K562 (cell line): ENCODE results near the gene ESPL1. TPM values are rescaled to one million over a fixed set of nuclear protein-coding genes. Genes with fewer than 3 reads are reported as not detected.

ENCODE experiments used
- BHLHE40 ChIP-seq: IDR thresholded peaks from 2 replicates; pipeline ENCODE4 v1.6.1; 2011; ENCODE audit warnings: low read length, improper control_type of control experiment
- CBX3 ChIP-seq, 2 experiments: IDR thresholded peaks; 1 replicate in 1 of 2; 2 replicates in 1 of 2; pipeline ENCODE4 v1.6.1; 2012; ENCODE audit warnings: inconsistent platforms in 2 of 2, low read length in 2 of 2, borderline replicate concordance in 1 of 2, control low read depth in 1 of 2
- CCNT2 ChIP-seq: IDR thresholded peaks from 2 replicates; pipeline ENCODE4 v1.6.1; 2011; ENCODE audit warnings: borderline replicate concordance, low read depth, mild to moderate bottlenecking, moderate library complexity, mixed read lengths, low read length; ENCODE audit not compliant: insufficient read length; ENCODE audit errors: extremely low read depth
- HDAC6 ChIP-seq: IDR thresholded peaks from 2 replicates; pipeline ENCODE4 v1.6.1; 2012; ENCODE audit warnings: low read depth, mild to moderate bottlenecking, control low read depth, inconsistent platforms, low read length, moderate library complexity
- HNRNPLL ChIP-seq: fragments of 200-400 bp; formaldehyde crosslinking; IDR thresholded peaks from 2 replicates; pipeline ENCODE4 v1.6.1; 2017; ENCODE audit warnings: low read length, low read depth, mild to moderate bottlenecking; ENCODE audit not compliant: poor library complexity, severe bottlenecking
- KLF13 ChIP-seq: fragments of 450-650 bp; IDR thresholded peaks from 2 replicates; pipeline ENCODE4 v1.6.1; 2016; ENCODE audit warnings: missing genetic modification characterization, low read depth, mild to moderate bottlenecking, missing compliant biosample characterization, moderate library complexity, borderline replicate concordance
- KLF6 ChIP-seq: fragments of 250-450 bp; sonication (Bioruptor Pico); IDR thresholded peaks from 2 replicates; pipeline ENCODE4 v1.4.0; 2020; ENCODE audit warnings: mild to moderate bottlenecking, moderate library complexity, borderline replicate concordance
- NBN ChIP-seq: fragments of 450-650 bp; IDR thresholded peaks from 2 replicates; pipeline ENCODE4 v1.6.1; 2016; ENCODE audit warnings: low read depth, mild to moderate bottlenecking
- OTX1 ChIP-seq: fragments of 450-650 bp; formaldehyde crosslinking; IDR thresholded peaks from 2 replicates; pipeline ENCODE4 v1.4.0; 2022; ENCODE audit warnings: mild to moderate bottlenecking
- SP1 ChIP-seq: sonication (generic); formaldehyde crosslinking; IDR thresholded peaks from 2 replicates; pipeline ENCODE4 v1.8.1; 2022; ENCODE audit warnings: mild to moderate bottlenecking, missing genetic modification reagents
- SUPT5H ChIP-seq: fragments of 450-650 bp; IDR thresholded peaks from 2 replicates; pipeline ENCODE4 v1.6.1; 2016
- polyA plus RNA-seq, 8 experiments: library from polyadenylated mRNA; depleted of rRNA in 4 of 8; stranded (reverse) in 5 of 8; unstranded in 3 of 8; fragments of >200 nt; fragmentation: Nextera tagmentation in 2 of 8; fragmentation: Illumina TruSeq in 1 of 8; extraction: Ambion mirVana in 2 of 8; extraction: Trizol in 1 of 8; gene quantifications; 2 replicates each; pipeline versions ENCODE4 v1.2.1 to v1.2.3, GENCODE V29; 2011 to 2014; ENCODE audit warnings: inconsistent platforms in 1 of 8, missing spikeins in 1 of 8
- total RNA-seq, 7 experiments: library from RNA; depleted of rRNA in 6 of 7; stranded (reverse); fragments of >200 nt in 6 of 7; fragmentation: Illumina TruSeq in 2 of 7; extraction: Trizol in 2 of 7; gene quantifications; 2 replicates each; pipeline versions ENCODE4 v1.2.1 to v1.2.3, GENCODE V29; 2011 to 2021; ENCODE audit warnings: low replicate concordance in 1 of 7
- TF ChIP-seq, protein P1 (sequence below), 2 experiments: IDR thresholded peaks; 2 replicates each; pipeline ENCODE4 v1.6.1; 2011; ENCODE audit warnings: borderline replicate concordance in 1 of 2, control low read depth in 1 of 2, low read depth in 1 of 2, low read length in 1 of 2, mild to moderate bottlenecking in 1 of 2, mixed read lengths in 1 of 2, moderate library complexity in 1 of 2; ENCODE audit not compliant: insufficient read depth in 1 of 2, insufficient read length in 1 of 2, poor library complexity in 1 of 2, severe bottlenecking in 1 of 2; ENCODE audit errors: extremely low read depth in 1 of 2
- TF ChIP-seq, protein P2 (sequence below): fragments of 450-650 bp; IDR thresholded peaks from 2 replicates; pipeline ENCODE4 v1.6.1; 2016; ENCODE audit warnings: low read depth
- TF ChIP-seq, protein P3 (sequence below): sonication (generic); formaldehyde crosslinking; IDR thresholded peaks from 2 replicates; pipeline ENCODE4 v1.8.0; 2022; ENCODE audit warnings: missing genetic modification reagents, mild to moderate bottlenecking, moderate library complexity, borderline replicate concordance

The ESPL1 gene
- total and polyA plus RNA-seq, 9 of the 15 experiments (the other 6 are each of a cell fraction or from before 2014, with no cell fraction given): 1.2 to 55.0 (median 18.7) TPM

DNA sequence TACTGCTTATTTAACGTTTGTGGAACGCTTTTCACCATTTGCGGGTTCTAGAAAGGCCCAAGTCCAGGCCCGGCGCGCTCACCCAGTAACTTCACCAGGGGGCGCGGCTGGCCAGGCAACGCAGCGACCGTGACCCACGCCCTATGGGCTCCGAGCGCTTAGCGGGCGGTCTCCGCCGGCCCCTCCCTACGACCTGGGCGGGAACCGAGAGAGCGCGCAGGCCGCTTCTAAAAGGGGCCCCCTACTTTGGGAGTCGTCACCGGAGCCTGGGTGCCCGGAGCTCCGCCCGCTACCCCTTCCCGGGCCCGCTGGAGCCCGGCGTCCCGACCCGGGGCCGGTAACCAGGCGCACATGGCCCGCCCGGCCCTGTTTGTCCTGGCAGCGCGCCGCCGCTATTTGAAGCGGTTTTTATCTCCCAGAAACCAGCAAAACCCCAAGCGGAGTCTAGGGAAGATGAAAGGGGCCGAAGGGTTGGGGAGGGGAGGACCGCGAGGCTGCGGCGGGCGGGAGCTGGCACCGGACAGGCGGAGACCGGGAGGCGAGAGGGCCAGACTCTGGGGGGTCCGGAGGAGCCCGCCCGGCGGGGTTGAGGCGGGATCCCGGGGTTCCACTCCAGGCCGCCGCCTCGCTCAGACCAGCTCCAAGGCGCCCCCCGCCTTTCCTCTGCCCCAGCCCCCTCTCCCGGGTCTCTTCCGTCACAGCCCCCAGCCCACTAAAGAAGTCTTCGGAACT, 56.8 kb downstream of the ESPL1 start (continued):
- peak; percentile 70; the same call in 1 of the 2 replicates for TF ChIP-seq SP1
- 0 out of 2 replicates have a peak, but pooled peaks have one; percentile 33 for TF ChIP-seq OTX1
- TF ChIP-seq KLF13 (tag): 0 out of 2 replicates have a peak, but pooled peaks have one; percentile 25
- TF ChIP-seq SUPT5H: peak; percentile 74
- TF ChIP-seq, protein P1, sequence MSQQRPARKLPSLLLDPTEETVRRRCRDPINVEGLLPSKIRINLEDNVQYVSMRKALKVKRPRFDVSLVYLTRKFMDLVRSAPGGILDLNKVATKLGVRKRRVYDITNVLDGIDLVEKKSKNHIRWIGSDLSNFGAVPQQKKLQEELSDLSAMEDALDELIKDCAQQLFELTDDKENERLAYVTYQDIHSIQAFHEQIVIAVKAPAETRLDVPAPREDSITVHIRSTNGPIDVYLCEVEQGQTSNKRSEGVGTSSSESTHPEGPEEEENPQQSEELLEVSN (IDR thresholded peaks at IDR 0.05; ENCODE audit: borderline replicate concordance in 1 of 2, extremely low read depth in 1 of 2, insufficient read depth in 1 of 2, insufficient read length in 1 of 2, low read depth in 1 of 2, low read length in 1 of 2, poor library complexity in 1 of 2, severe bottlenecking in 1 of 2): peak; percentile 60 to 93
- TF ChIP-seq CCNT2: peak; percentile 62
- TF ChIP-seq, protein P2, sequence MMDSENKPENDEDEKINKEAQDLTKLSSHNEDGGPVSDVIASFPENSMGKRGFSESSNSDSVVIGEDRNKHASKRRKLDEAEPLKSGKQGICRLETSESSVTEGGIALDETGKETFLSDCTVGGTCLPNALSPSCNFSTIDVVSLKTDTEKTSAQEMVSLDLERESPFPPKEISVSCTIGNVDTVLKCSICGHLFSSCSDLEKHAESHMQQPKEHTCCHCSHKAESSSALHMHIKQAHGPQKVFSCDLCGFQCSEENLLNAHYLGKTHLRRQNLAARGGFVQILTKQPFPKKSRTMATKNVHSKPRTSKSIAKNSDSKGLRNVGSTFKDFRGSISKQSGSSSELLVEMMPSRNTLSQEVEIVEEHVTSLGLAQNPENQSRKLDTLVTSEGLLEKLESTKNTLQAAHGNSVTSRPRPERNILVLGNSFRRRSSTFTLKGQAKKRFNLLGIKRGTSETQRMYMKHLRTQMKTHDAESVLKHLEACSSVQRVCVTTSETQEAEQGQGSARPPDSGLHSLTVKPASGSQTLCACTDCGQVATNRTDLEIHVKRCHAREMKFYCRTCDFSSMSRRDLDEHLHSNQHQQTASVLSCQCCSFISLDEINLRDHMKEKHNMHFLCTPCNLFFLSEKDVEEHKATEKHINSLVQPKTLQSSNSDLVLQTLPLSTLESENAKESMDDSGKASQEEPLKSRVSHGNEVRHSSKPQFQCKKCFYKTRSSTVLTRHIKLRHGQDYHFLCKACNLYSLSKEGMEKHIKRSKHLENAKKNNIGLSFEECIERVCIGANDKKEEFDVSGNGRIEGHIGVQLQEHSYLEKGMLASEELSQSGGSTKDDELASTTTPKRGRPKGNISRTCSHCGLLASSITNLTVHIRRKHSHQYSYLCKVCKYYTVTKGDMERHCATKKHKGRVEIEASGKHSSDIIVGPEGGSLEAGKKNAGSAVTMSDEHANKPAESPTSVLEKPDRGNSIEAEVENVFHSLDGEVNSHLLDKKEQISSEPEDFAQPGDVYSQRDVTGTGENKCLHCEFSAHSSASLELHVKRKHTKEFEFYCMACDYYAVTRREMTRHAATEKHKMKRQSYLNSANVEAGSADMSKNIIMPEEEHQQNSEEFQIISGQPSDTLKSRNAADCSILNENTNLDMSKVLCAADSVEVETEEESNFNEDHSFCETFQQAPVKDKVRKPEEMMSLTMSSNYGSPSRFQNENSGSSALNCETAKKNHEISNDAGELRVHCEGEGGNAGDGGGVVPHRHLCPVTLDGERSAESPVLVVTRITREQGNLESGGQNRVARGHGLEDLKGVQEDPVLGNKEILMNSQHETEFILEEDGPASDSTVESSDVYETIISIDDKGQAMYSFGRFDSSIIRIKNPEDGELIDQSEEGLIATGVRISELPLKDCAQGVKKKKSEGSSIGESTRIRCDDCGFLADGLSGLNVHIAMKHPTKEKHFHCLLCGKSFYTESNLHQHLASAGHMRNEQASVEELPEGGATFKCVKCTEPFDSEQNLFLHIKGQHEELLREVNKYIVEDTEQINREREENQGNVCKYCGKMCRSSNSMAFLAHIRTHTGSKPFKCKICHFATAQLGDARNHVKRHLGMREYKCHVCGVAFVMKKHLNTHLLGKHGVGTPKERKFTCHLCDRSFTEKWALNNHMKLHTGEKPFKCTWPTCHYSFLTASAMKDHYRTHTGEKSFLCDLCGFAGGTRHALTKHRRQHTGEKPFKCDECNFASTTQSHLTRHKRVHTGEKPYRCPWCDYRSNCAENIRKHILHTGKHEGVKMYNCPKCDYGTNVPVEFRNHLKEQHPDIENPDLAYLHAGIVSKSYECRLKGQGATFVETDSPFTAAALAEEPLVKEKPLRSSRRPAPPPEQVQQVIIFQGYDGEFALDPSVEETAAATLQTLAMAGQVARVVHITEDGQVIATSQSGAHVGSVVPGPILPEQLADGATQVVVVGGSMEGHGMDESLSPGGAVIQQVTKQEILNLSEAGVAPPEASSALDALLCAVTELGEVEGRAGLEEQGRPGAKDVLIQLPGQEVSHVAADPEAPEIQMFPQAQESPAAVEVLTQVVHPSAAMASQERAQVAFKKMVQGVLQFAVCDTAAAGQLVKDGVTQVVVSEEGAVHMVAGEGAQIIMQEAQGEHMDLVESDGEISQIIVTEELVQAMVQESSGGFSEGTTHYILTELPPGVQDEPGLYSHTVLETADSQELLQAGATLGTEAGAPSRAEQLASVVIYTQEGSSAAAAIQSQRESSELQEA: no peak
- TF ChIP-seq KLF6 (CRISPR knock-in tag): peak; percentile 92; the same call in 1 of the 2 replicates
- TF ChIP-seq HNRNPLL: peak; percentile 56
- TF ChIP-seq, protein P3, sequence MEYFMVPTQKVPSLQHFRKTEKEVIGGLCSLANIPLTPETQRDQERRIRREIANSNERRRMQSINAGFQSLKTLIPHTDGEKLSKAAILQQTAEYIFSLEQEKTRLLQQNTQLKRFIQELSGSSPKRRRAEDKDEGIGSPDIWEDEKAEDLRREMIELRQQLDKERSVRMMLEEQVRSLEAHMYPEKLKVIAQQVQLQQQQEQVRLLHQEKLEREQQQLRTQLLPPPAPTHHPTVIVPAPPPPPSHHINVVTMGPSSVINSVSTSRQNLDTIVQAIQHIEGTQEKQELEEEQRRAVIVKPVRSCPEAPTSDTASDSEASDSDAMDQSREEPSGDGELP (CRISPR knock-in tag): peak; percentile 82
- no peak for TF ChIP-seq HDAC6
- peak; percentile 41; the same call in 1 of the 2 replicates for TF ChIP-seq BHLHE40
- peak in 1 of 2 experiments; percentile 31; a peak in 1 of 3 replicates for TF ChIP-seq CBX3 (IDR thresholded peaks at IDR 0.05; ENCODE audit: borderline replicate concordance in 1 of 2, low read length in 2 of 2)
- TF ChIP-seq NBN: peak; percentile 32; the same call in 1 of the 2 replicates
